RWPE2 (cell line): ENCODE measurements around the gene VGLL2.

Experiments
- ATAC-seq: fragments of 200-7000 bp; cut with Tn5 transposase; 3 replicates; pipeline ENCODE4 v1.9.1; 2021; ENCODE audit warnings: low read depth
- DNase-seq: peaks from one replicate; pipeline ENCODE4 v3.0.0-alpha.2; 2020; ENCODE audit warnings: low spot score
- H3K27ac ChIP-seq: fragments of 450-650 bp; 2 replicates; pipeline ENCODE4 v1.5.1; 2017; ENCODE audit warnings: mild to moderate bottlenecking; ENCODE audit not compliant: poor library complexity, severe bottlenecking
- H3K27me3 ChIP-seq: fragments of 250-450 bp; sonication (Bioruptor Pico); 2 replicates; pipeline ENCODE4 v1.5.1; 2021; ENCODE audit warnings: mild to moderate bottlenecking, moderate library complexity; ENCODE audit not compliant: insufficient read depth, poor library complexity, severe bottlenecking
- H3K36me3 ChIP-seq: fragments of 250-450 bp; sonication (Bioruptor Pico); 2 replicates; pipeline ENCODE4 v1.5.1; 2020; ENCODE audit warnings: low read depth, mild to moderate bottlenecking, moderate library complexity
- H3K4me1 ChIP-seq: fragments of 250-450 bp; sonication (Bioruptor Pico); 2 replicates; pipeline ENCODE4 v1.5.1; 2021; ENCODE audit warnings: mild to moderate bottlenecking, moderate library complexity; ENCODE audit not compliant: insufficient read depth, poor library complexity, severe bottlenecking
- H3K4me3 ChIP-seq: fragments of 250-450 bp; sonication (Bioruptor Pico); 2 replicates; pipeline ENCODE4 v1.5.1; 2021; ENCODE audit warnings: mild to moderate bottlenecking, moderate library complexity; ENCODE audit not compliant: severe bottlenecking
- H3K9me3 ChIP-seq: fragments of 250-450 bp; sonication (Bioruptor Pico); 2 replicates; pipeline ENCODE4 v1.5.1; 2021; ENCODE audit warnings: mild to moderate bottlenecking, moderate library complexity; ENCODE audit not compliant: severe bottlenecking
- CTCF ChIP-seq: fragments of 450-650 bp; IDR thresholded peaks from one replicate; pipeline ENCODE4 v1.5.1; 2017; ENCODE audit warnings: mild to moderate bottlenecking, moderate library complexity; ENCODE audit not compliant: poor library complexity, severe bottlenecking

Gene VGLL2

GRCh38 chr6:117228202-117228601 lies 37.2 kb upstream of the VGLL2 start:
- Histone ChIP-seq H3K27me3 (no peaks in the 10 kb centered on the region), H3K4me1 (no peaks in the 10 kb centered on the region), H3K9me3 (no peaks in the 10 kb centered on the region), H3K4me3 (no peak overlapping the region), H3K27ac (no peak overlapping the region), H3K36me3 (no peaks in the 10 kb centered on the region)
- TF ChIP-seq CTCF: no peak
- DNase-seq: no peak
- ATAC-seq: no peak

- Histone ChIP-seq H3K4me3 (no peak overlapping the region), H3K36me3 (no peaks in the 10 kb centered on the region), H3K27ac (no peak overlapping the region), H3K9me3 (no peaks in the 10 kb centered on the region), H3K4me1 (no peaks in the 10 kb centered on the region), H3K27me3 (no peaks in the 10 kb centered on the region)
- TF ChIP-seq CTCF: no peak
- DNase-seq (no peak), ATAC-seq (no peak)
Measured at GRCh38 chr6:117229870-117230269, 35.5 kb upstream of the VGLL2 start.

GRCh38 chr6:117231466-117231865 lies 33.9 kb upstream of the VGLL2 start:
- no peak for TF ChIP-seq CTCF

GRCh38 chr6:117232196-117232595 lies 33.2 kb upstream of the VGLL2 start:
- no peaks in the 10 kb centered on the region for H3K9me3 ChIP-seq
- no peak for ATAC-seq
- H3K27me3 ChIP-seq: no peaks in the 10 kb centered on the region
- H3K4me1 ChIP-seq: no peaks in the 10 kb centered on the region
- H3K36me3 ChIP-seq: no peaks in the 10 kb centered on the region
- TF ChIP-seq CTCF: no peak
- DNase-seq: no peak
- no peak overlapping the region for H3K27ac ChIP-seq
- H3K4me3 ChIP-seq: no peak overlapping the region

More at GRCh38 chr6:117231466-117231865, 33.9 kb upstream of the VGLL2 start:
- Histone ChIP-seq H3K36me3 (no peaks in the 10 kb centered on the region), H3K4me3 (no peak overlapping the region), H3K27ac (no peak overlapping the region), H3K27me3 (no peaks in the 10 kb centered on the region), H3K9me3 (no peaks in the 10 kb centered on the region), H3K4me1 (no peaks in the 10 kb centered on the region)
- DNase-seq (no peak), ATAC-seq (no peak)

GRCh38 chr6:117233145-117233544 lies 32.2 kb upstream of the VGLL2 start:
- no peak for TF ChIP-seq CTCF
- Histone ChIP-seq H3K27ac (no peak overlapping the region), H3K4me1 (peaks cover 3% of the 10 kb centered on the region), H3K4me3 (no peak overlapping the region), H3K9me3 (no peaks in the 10 kb centered on the region), H3K36me3 (no peaks in the 10 kb centered on the region), H3K27me3 (no peaks in the 10 kb centered on the region)
- ATAC-seq: no peak
- DNase-seq: no peak
